OCI-LY3 (cell line): Measurements from ENCODE around the gene FERMT2.

Experiments
- CTCF ChIP-seq: fragments of 200-600, 300-600 bp; sonication (generic); IDR thresholded peaks from 2 replicates; pipeline ENCODE4 v1.5.1; 2014; ENCODE audit warnings: antibody characterized with exemption, low read length, low read depth
- EZH2phosphoT487 ChIP-seq: fragments of 200-600 bp; shearing (Covaris generic); IDR thresholded peaks from 2 replicates; pipeline ENCODE4 v1.6.1; 2018; ENCODE audit warnings: antibody characterized with exemption, mixed run types, low read depth

GRCh38 chr14:52900731-52901130 lies 50.1 kb downstream of the FERMT2 start:
- TF ChIP-seq CTCF = no peak
- no peak for TF ChIP-seq EZH2phosphoT487
